AG04450 (cell line): Measurements from ENCODE around the gene SPAG9. TPM values are rescaled to one million over a fixed set of nuclear protein-coding genes. Genes with fewer than 3 reads are reported as not detected.

Source experiments
- CTCF ChIA-PET: fragments of 300-600, 350-600 bp; formaldehyde crosslinking; extraction: SDS; loops from one replicate; lab custom pipeline; 2022; ENCODE audit warnings: antibody characterized with exemption, inconsistent platforms; lab: Charles Lee
- POLR2A ChIA-PET: fragments of 350-600 bp; formaldehyde crosslinking; extraction: SDS; loops from one replicate; lab custom pipeline; 2021; ENCODE audit warnings: antibody characterized with exemption, inconsistent platforms; lab: Yijun Ruan, JAX
- DNase-seq: peaks from one replicate; pipeline ENCODE4 v3.0.0-alpha.2; 2011; ENCODE audit warnings: low read depth, low spot score
- H3K27ac ChIP-seq: one replicate; pipeline ENCODE4 v1.5.1; 2012; ENCODE audit warnings: low read depth, low read length, control low read depth
- H3K27me3 ChIP-seq: one replicate; pipeline ENCODE4 v1.6.0; 2012; ENCODE audit warnings: low read length; ENCODE audit not compliant: control insufficient read depth, insufficient read depth
- H3K4me3 ChIP-seq: 2 replicates; pipeline ENCODE4 v1.5.1; 2011; ENCODE audit warnings: mild to moderate bottlenecking, low read depth, low read length, control low read depth
- H3K9me3 ChIP-seq: 2 replicates; pipeline ENCODE4 v1.5.1; 2012; ENCODE audit warnings: low read length; ENCODE audit not compliant: control insufficient read depth, insufficient read depth
- CTCF ChIP-seq: IDR thresholded peaks from 2 replicates; pipeline ENCODE4 v1.5.1; 2011; ENCODE audit warnings: low read depth, low read length, control low read depth, inconsistent platforms
- polyA plus RNA-seq: library from polyadenylated mRNA; depleted of rRNA; stranded (reverse); fragments of >200 nt; gene quantifications from 2 replicates; pipeline ENCODE4 v1.2.3, GENCODE V29; 2011

SPAG9 gene
- polyA plus RNA-seq, 1 experiment = 42.1 TPM

GRCh38 chr17:51166198-51166986 is 45.7 kb upstream of the SPAG9 start, which contains the start of gene NME2:
Gene NME2 (plus strand): TSS chr17:51166411. CDS start chr17:51166831, 420 bp downstream.
- POLR2A ChIA-PET = interaction anchor here (1.2 kb wide), 1 partner anchor 13 kb away, joined by 3 read pairs; the partner anchor contains the start of gene NME1
- Histone ChIP-seq H3K9me3 (no peaks in the 10 kb centered on the region; the same call in 1 of the 2 replicates), H3K27me3 (no peaks in the 10 kb centered on the region), H3K27ac (peak within 1 kb of the TSS; percentile 87), H3K4me3 (peak within 1 kb of the TSS; percentile 93)
- TF ChIP-seq CTCF = no peak
- DNase-seq = peak; percentile 36
- CTCF ChIA-PET = interaction anchor here (0.6 to 1.0 kb wide), 3 partner anchors 10 to 156 kb away, joined by 3 to 4 read pairs (median 4); no protein-coding TSS in a partner anchor

- H3K4me3 ChIP-seq = peak overlapping the region; percentile 93
- H3K9me3 ChIP-seq = no peaks in the 10 kb centered on the region; the same call in 1 of the 2 replicates
- DNase-seq = no peak
- CTCF ChIA-PET = interaction anchor here (0.5 to 1.0 kb wide), 4 partner anchors 10 to 155 kb away, joined by 3 to 4 read pairs (median 4); no protein-coding TSS in a partner anchor
- POLR2A ChIA-PET = interaction anchor here (1.2 kb wide), 1 partner anchor 13 kb away, joined by 3 read pairs; the partner anchor contains the start of gene NME1
- H3K27ac ChIP-seq = peak overlapping the region; percentile 87
- no peak for TF ChIP-seq CTCF
- no peaks in the 10 kb centered on the region for H3K27me3 ChIP-seq
Observed at GRCh38 chr17:51165680-51166197, 45.1 kb upstream of the SPAG9 start.

- H3K4me3 ChIP-seq = peak overlapping the region; percentile 93; the same call in 1 of the 2 replicates
- H3K27ac ChIP-seq = peak overlapping the region; percentile 87
- POLR2A ChIA-PET = interaction anchor here (1.2 kb wide), 1 partner anchor 12 kb away, joined by 3 read pairs; the partner anchor contains the start of gene NME1
- no peaks in the 10 kb centered on the region for H3K27me3 ChIP-seq
- CTCF ChIA-PET = interaction anchor here (0.5 to 1.0 kb wide), 2 partner anchors 35 to 155 kb away, joined by 3 read pairs; no protein-coding TSS in a partner anchor
- no peaks in the 10 kb centered on the region; the same call in 1 of the 2 replicates for H3K9me3 ChIP-seq
- TF ChIP-seq CTCF = no peak
- DNase-seq = no peak
Observed at GRCh38 chr17:51164911-51165679, 44.4 kb upstream of the SPAG9 start.

GRCh38 chr17:51161541-51161940 is 40.9 kb upstream of the SPAG9 start:
- no peak for TF ChIP-seq CTCF
- no peaks in the 10 kb centered on the region; the same call in 1 of the 2 replicates for H3K9me3 ChIP-seq
- H3K4me3 ChIP-seq = no peak overlapping the region
- no peaks in the 10 kb centered on the region for H3K27me3 ChIP-seq
- H3K27ac ChIP-seq = no peak overlapping the region
- DNase-seq = no peak
- POLR2A ChIA-PET = no interaction called here
- CTCF ChIA-PET = interaction anchor here (1.3 kb wide), 1 partner anchor 8 kb away, joined by 6 read pairs; the partner anchor contains the start of gene NME1
